ENCODE measurements around the gene SEL1L3. TPM values are rescaled to one million over a fixed set of nuclear protein-coding genes. Genes with fewer than 3 reads are reported as not detected.

The SEL1L3 gene
- total RNA-seq, 2 donors from 2014 or later, result 14.9 to 24.5 TPM

- Mint-ChIP-seq H3K36me3 (ENCODE audit: low read depth) (no peaks in the 10 kb centered on the region), H3K9me3 (no peaks in the 10 kb centered on the region), H3K4me3 (no peak overlapping the region), H3K27ac (no peak overlapping the region), H3K4me1 (peaks cover 26% of the 10 kb centered on the region), H3K27me3 (ENCODE audit: insufficient read depth) (no peaks in the 10 kb centered on the region)
- H3K9ac ChIP-seq (ENCODE audit: extremely low read depth, low read length, poor library complexity, severe bottlenecking), result no peak overlapping the region
- DNase-seq, result no peak
- no peak overlapping the region for H3K27ac ChIP-seq (ENCODE audit: low read depth, low read length)
- no peaks in the 10 kb centered on the region for H3K27me3 ChIP-seq (ENCODE audit: control insufficient read depth, insufficient read depth, low read length, poor library complexity, severe bottlenecking)
- no peak overlapping the region for H3K4me3 ChIP-seq (ENCODE audit: low read length)
- no peaks in the 10 kb centered on the region for H3K36me3 ChIP-seq (ENCODE audit: control insufficient read depth, insufficient read depth, low read length)
- TF ChIP-seq, protein P1, sequence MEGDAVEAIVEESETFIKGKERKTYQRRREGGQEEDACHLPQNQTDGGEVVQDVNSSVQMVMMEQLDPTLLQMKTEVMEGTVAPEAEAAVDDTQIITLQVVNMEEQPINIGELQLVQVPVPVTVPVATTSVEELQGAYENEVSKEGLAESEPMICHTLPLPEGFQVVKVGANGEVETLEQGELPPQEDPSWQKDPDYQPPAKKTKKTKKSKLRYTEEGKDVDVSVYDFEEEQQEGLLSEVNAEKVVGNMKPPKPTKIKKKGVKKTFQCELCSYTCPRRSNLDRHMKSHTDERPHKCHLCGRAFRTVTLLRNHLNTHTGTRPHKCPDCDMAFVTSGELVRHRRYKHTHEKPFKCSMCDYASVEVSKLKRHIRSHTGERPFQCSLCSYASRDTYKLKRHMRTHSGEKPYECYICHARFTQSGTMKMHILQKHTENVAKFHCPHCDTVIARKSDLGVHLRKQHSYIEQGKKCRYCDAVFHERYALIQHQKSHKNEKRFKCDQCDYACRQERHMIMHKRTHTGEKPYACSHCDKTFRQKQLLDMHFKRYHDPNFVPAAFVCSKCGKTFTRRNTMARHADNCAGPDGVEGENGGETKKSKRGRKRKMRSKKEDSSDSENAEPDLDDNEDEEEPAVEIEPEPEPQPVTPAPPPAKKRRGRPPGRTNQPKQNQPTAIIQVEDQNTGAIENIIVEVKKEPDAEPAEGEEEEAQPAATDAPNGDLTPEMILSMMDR (conservative IDR thresholded peaks at IDR 0.05), result no peak
- no peaks in the 10 kb centered on the region for H3K9me3 ChIP-seq (ENCODE audit: control insufficient read depth, low read length)
- peaks cover 5% of the 10 kb centered on the region for H3K4me1 ChIP-seq (ENCODE audit: control insufficient read depth, insufficient read depth, low read length)
Observed at GRCh38 chr4:25888781-25889180, 26.0 kb upstream of the SEL1L3 start.

DNA sequence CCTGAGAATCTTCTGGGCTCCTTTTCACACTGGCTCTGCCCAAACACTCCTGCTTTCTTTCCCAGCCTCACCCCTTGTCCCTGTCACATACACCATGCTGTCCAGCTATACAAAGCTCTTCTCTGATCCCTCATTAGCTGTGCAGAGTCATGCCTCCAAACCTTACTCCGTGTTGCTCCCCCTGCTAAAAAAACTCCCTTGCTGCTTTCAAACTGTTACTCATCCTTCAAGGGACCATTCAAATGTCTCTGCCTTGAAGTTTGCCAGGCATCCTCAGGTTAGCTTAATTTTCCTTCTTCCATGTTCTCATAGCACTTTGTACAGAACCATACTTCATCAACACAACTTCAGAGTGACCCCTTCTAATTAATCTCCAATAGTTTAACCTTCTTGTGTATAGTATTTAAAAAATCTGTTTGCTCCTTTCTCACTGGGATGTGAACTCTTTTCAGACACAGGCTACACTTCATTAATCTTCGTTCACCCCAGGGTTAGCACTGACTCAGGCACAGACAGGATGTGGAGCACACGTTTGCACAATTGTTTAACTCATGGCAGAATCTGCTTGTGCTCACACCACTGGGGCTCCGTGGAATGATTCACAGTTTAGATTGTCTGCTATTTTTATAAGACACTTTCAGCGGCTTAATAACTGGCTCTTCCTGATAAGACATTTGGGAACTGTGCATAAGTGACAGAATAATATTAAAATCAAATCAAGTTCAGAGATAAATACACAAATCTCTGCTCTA is 21.4 kb upstream of the SEL1L3 start:
- Histone ChIP-seq H3K27ac (ENCODE audit: low read depth, low read length) (no peak overlapping the region), H3K27me3 (ENCODE audit: control insufficient read depth, insufficient read depth, low read length, poor library complexity, severe bottlenecking) (no peaks in the 10 kb centered on the region), H3K9ac (ENCODE audit: extremely low read depth, low read length, poor library complexity, severe bottlenecking) (no peak overlapping the region), H3K4me3 (ENCODE audit: low read length) (no peak overlapping the region), H3K36me3 (ENCODE audit: control insufficient read depth, insufficient read depth, low read length) (no peaks in the 10 kb centered on the region), H3K9me3 (ENCODE audit: control insufficient read depth, low read length) (no peaks in the 10 kb centered on the region), H3K4me1 (ENCODE audit: control insufficient read depth, insufficient read depth, low read length) (no peaks in the 10 kb centered on the region)
- TF ChIP-seq, protein P1 (conservative IDR thresholded peaks at IDR 0.05), result no peak
- no peaks in the 10 kb centered on the region for H3K4me1 Mint-ChIP-seq
- H3K27me3 Mint-ChIP-seq (ENCODE audit: insufficient read depth), result no peaks in the 10 kb centered on the region
- DNase-seq, result no peak
- no peak overlapping the region for H3K4me3 Mint-ChIP-seq
- 73 to 86% methylated on average over 5 of the region's 5 CpGs for WGBS, 2 experiments (ENCODE audit: insufficient coverage in 1 of 2, insufficient read length in 1 of 2)
- H3K36me3 Mint-ChIP-seq (ENCODE audit: low read depth), result no peaks in the 10 kb centered on the region
- H3K27ac Mint-ChIP-seq, result no peak overlapping the region
- no peaks in the 10 kb centered on the region for H3K9me3 Mint-ChIP-seq

- 82% methylated on average over 2 of the region's 2 CpGs; no CpG with 5 or more reads in 1 of the 2 experiments for WGBS, 2 experiments (ENCODE audit: insufficient coverage in 1 of 2, insufficient read length in 1 of 2)
- Mint-ChIP-seq H3K9me3 (no peaks in the 10 kb centered on the region), H3K27ac (no peak overlapping the region), H3K4me1 (no peaks in the 10 kb centered on the region), H3K36me3 (ENCODE audit: low read depth) (no peaks in the 10 kb centered on the region), H3K27me3 (ENCODE audit: insufficient read depth) (no peaks in the 10 kb centered on the region), H3K4me3 (no peak overlapping the region)
- H3K9ac ChIP-seq (ENCODE audit: extremely low read depth, low read length, poor library complexity, severe bottlenecking), result no peak overlapping the region
- no peaks in the 10 kb centered on the region for H3K36me3 ChIP-seq (ENCODE audit: control insufficient read depth, insufficient read depth, low read length)
- H3K4me3 ChIP-seq (ENCODE audit: low read length), result no peak overlapping the region
- no peaks in the 10 kb centered on the region for H3K27me3 ChIP-seq (ENCODE audit: control insufficient read depth, insufficient read depth, low read length, poor library complexity, severe bottlenecking)
- TF ChIP-seq, protein P1 (conservative IDR thresholded peaks at IDR 0.05), result no peak
- no peaks in the 10 kb centered on the region for H3K9me3 ChIP-seq (ENCODE audit: control insufficient read depth, low read length)
- no peak overlapping the region for H3K27ac ChIP-seq (ENCODE audit: low read depth, low read length)
- no peak for DNase-seq
- no peaks in the 10 kb centered on the region for H3K4me1 ChIP-seq (ENCODE audit: control insufficient read depth, insufficient read depth, low read length)
Observed at GRCh38 chr4:25883565-25883964, 20.8 kb upstream of the SEL1L3 start.

Measured in endodermal cell (in vitro differentiated cells).